Activated CD8-positive, alpha-beta memory T cell treated with anti-CD3 and anti-CD28 coated beads for 24 hours (primary cell): ENCODE measurements around the gene ABCG1.

Experiments
- DNase-seq: peaks from one replicate; pipeline ENCODE4 v3.0.0-alpha.2; 2020

The ABCG1 gene

GRCh38 chr21:42193131-42193671 lies 25.7 kb upstream of the ABCG1 start:
- DNase-seq = peak; percentile 78

GRCh38 chr21:42193721-42194120 lies 25.2 kb upstream of the ABCG1 start:
- no peak for DNase-seq

GRCh38 chr21:42194863-42195262 lies 24.1 kb upstream of the ABCG1 start:
- DNase-seq = no peak

DNA sequence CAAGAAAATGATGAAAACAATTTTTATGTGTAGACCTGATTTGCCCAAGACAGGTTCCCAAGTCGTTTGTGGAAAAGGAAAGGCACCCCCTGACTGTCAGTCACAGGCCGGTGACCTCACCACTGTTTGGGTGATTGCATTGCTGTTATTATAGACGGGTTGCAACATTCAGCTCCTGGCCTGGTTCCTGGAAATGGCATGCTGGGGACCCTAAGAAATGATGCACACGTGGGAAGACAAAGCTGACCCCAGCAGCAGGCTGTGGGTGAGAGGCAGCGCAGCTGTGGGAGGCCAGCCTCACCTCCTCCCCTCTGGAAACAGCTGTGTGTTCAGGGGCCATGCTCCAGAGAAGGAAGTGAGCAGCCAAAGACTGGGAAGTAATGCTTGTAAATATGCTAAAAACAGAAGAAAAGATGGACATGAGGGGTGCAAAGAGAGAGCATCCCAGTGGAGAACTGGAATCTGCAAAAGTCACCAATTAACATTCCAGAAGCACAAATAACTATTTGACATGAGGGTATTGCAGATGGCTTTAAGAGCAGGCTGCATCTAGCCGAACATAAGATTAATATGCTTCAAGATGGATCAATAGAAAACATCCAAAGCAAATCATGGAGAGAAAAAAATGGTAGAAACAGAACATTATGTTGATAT lies 23.4 kb upstream of the ABCG1 start:
- no peak for DNase-seq

DNA sequence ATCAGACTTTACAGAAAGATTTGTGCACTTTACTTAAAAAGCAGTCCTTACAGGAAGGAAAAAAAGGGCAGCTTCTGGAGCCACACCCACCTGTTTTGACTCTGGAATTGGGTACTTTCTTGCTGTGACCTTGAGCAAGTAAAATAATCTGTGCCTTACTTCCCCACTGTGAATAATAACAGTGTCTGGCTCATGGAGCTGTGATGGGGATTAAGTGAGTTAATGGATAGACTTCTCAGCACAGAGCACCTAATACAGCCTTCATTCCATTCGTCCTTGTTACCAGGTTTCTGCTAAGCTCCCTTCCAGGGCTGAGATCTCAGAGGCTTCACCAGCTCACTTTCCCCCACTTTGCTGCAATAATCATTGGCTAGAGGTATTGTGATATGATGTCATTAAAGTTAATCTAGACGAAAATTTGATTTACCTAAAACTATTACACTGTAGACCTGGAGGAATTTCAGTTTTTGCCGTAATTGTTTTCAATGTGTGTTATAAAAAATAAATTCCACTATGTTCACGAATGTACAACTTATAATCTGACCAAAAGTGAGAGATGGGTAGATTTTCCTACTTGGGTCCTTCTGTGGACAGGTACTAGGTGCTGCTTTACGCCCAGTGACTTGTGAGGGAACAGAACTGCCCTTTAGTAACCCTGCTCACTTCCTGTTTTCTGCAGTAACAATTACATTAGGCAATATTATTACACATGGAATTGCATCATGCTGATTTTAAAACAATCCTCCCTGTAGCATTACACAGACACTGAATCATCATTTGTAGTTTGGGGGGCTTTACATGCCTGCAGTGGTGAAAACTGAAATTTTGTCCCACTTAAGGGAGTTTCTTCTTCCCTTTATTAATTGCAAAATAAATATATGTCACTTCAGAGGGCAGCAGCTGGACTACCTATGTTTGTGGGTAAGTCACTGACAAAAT lies 19.7 kb upstream of the ABCG1 start:
- no peak for DNase-seq

GRCh38 chr21:42199868-42200463 lies 19.0 kb upstream of the ABCG1 start:
- DNase-seq = no peak

DNA sequence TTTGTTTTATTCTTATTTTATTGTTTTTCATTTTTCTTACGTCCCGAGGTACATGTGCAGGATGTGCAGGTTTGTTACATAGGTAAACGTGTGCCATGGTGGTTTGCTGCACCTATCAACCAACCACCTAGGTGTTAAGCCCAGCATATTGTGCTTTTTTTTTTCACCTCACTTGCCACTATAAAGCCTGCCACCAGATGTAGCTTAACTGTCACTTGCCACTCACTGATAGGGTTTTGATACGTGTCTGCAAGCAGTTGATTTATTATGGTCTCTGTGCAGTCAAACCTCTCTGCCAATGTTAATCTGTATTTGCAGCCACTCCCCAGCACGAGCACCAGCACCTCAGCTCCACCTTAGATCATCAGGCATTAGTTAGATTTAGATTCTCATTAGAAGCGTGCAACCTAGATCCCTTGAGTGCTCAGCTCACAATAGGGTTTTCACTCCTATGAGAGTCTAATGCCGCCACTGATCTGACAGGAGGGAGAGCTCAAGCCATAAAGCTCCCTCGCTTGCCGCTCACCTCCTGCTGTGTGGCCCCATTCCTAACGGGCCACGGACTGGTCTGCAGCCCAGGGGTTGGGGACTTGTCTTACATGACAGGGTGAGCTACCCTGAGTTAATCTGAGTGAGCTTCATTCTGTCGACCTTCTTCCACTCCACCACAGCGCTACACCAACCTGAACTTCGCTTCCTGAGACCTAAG lies 17.9 kb upstream of the ABCG1 start:
- no peak for DNase-seq

DNA sequence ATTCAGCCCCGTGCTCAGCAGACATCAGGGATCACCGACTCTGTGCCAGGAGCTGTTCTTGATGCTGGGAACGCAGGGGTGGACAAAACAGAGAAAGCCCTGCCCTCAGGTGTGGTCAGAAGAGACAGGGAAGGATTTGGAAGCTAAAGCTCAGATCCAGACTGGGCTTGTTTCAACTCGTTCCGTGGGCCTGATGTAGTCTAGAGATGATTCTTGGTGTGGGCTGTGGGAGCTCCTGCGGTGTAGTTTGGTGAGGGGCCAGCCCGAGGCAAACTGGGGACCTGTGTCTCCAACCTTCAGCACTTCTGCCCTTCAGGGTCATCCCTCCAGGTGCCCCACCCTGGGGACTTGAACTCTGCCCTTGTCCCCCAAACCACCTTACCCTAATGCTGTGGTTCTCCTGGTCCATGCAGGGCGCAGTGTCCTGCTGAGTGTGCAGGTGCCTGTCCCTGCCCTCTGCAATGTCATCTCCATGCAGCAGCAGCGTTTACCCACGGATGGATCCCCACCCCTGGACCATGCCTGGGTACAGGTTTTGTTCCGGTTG lies 17.3 kb upstream of the ABCG1 start:
- DNase-seq = peak; percentile 55

GRCh38 chr21:42202321-42202720 lies 16.6 kb upstream of the ABCG1 start:
- DNase-seq = no peak

DNA sequence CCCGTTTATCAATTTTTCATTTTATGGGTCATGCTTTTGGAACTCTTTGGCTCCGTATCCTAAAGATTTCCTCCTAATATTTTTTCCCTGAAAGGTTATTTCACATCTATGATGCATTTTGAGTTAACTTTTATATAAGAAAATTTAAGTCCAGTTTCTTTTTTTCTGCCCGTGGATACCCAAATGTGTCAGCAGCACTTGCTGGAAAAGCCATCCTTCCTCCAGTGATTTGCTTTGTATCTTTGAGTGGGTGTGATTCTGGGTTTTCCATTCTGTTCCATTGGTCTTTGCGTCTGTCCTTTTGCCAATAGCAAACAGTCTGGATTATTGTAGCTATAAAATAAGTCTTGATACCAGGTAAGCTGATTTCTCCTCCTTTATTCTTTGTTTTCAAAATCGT lies 15.6 kb upstream of the ABCG1 start:
- DNase-seq = no peak

DNA sequence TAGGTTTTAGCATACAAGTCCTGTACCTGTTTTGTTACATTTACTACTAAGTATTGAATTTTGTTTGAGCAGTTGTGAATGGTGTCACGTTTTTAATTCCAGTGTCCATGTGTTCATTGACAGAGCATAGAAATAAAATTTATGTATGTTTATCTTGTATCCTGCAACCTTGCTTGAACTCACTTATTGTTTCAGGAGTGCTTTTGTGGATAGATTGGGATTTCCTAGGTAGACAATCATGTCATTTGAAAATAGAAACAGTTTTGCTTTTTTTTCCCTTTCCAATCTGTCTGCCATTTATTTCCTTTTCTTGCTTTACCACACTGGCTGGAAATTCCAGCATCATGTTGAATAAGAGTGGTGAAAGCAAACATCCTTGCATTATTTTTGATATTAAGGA lies 15.0 kb upstream of the ABCG1 start:
- no peak for DNase-seq

DNA sequence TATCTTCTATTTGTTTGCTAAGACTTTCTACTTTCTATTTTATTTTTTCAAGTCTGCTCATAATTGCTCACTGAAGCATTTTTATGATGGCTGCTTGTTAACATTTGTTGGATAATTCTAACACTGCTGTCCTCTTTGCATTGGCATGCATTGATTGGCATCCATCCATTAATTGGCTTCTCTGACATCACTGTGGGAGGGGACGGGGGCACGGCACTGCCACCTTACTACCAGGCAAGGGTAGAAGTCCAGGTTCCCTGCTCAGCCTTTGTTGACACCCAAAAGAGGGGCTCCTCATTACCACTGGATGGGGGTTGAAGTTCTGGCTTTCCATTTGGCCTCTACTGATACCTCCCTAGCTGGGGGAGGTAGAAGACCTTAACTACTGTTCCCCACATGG lies 11.5 kb upstream of the ABCG1 start:
- no peak for DNase-seq

DNA sequence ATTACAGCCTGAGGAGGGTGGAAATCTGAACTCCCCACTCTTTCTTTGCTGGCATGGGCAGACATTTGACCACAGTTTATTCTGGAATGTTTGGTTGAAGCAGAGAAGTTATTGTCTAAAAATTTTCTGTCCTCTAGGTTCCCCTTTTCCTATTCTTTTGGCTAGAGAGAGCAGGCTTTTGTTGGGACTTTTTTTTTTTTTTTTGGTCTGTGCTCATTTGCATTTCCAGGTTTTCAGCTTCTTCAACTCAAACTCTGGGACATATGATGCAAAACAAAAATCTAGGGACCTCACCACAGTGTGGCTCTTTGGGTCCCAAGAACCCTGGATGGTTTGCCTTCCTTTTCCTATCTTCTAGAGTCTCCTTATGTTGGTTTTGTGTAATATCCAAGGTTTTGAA lies 10.9 kb upstream of the ABCG1 start:
- no peak for DNase-seq

DNA sequence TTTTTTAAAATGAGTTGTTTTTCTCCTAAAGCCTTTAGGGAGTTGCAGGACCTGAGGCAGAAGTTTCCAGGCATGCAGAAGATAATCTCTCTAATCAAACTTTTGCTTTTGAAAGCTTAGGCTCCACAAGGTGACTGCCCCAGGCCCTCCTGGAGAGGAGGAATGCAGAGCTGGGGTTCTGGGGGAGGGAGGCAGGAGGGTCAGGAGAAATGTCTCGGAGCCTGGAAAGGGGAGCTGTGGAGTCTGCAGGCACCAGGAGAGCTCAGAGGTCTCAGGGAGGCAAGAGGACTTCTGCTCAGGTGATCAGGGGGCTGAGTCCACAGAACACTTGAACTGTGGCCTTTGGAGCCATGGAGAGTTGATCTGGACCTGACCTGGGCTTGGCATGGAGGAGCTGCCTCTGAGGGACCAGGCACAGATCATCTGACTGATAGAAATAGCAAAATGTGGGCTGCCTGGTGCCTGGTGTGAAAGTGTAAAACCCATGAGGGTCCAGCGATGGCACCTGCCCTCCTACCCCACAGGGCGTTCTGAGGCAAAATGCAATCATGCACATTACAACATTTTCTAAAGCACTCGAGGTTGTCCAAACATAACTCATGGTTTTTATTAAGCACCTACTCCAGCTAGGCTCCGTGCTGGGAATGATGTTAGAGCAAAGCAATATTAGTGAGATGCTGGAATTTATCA lies 10.0 kb upstream of the ABCG1 start:
- no peak for DNase-seq

GRCh38 chr21:42209801-42210479 lies 9.0 kb upstream of the ABCG1 start:
- DNase-seq = no peak

DNA sequence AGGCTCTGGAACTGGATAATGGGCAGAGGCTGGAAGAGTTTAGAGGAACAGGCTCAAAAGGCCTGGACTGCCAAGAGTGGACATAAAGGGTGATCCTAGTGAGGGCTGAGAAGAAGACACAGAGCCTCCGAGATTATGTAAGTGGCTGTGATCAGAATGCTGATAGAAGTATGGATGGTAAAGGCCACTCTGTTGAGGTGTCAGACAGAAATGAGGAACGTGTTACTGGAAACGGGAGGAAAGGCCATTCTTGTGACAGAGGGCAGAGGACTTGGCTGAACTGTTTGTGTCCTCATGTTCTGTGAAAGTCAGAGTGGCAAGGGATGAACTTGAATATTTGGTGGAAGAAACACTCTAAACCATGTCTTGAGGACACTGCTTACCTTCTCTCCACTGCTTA lies 6.7 kb upstream of the ABCG1 start:
- no peak for DNase-seq

DNA sequence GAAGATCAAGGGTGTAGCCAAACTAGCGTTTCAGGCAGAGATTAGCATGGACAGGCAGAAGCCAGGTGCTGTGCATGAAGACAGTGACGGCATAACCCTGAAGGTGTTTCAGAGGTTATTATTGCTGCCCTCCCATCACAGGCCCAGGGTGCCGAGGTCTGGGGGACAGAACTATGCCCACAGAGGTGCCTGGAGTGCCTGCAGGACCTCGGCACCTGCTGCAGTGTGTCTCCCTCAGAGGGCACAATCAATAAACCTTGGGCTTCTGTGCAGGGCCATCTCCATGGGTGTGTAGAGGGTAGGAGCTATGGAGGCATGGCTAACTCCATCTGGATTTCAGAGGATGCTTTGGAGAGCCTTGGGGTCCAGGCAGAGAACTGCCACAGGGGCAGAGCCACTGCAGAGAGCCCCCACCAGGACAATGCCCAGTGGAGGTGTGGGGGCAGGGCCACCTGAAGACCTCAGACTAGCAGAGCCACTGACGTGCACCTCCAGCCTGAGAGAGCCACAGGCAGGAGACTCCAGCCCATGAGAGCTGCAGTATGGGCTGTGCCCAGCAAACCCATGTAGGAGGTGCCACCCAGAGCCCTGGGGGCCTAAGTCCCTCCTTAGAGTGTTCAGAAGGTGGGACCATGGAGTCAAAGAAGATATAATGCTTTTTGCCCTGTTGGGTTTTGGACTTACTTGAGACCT lies 5.7 kb upstream of the ABCG1 start:
- DNase-seq = no peak

GRCh38 chr21:42214081-42214750 lies 4.7 kb upstream of the ABCG1 start:
- DNase-seq = no peak

DNA sequence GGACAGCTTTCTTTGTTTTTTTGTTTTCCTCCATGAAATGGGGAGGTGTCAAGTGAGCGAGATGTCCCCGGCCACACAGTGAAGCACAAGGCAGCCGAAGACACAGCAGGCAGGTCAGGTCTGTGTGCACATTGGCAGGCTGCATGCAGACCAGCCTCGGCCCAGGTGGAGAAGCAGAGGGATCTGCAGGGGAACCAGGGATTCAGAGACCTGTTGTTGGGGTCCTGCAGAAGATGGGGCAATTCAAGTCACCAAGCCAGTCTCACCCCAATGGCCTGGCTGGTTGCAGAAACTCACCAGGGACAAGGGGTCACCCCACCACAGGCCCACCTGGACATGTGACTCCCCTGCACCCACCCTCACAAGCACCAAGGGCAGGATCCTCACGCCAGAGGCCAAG lies 4.0 kb upstream of the ABCG1 start:
- no peak for DNase-seq
